ENCODE data around the gene SPATA13. TPM values are rescaled to one million over a fixed set of nuclear protein-coding genes. Genes with fewer than 3 reads are reported as not detected.

SPATA13 gene
- total RNA-seq, 1 experiment from 2014 or later = 2.1 TPM

GRCh38 chr13:24184882-24185281, 24.4 kb downstream of the SPATA13 start:
- Histone ChIP-seq H3K4me3 (ENCODE audit: low read length) (no peak overlapping the region), H2AFZ (ENCODE audit: low read length) (no peak overlapping the region), H4K20me1 (ENCODE audit: insufficient read depth, low read depth, low read length) (no peaks in the 10 kb centered on the region), H3K27ac (ENCODE audit: low read length) (no peak overlapping the region), H3K36me3 (ENCODE audit: insufficient read depth, low read length) (no peaks in the 10 kb centered on the region), H3K9me3 (ENCODE audit: low read length) (no peaks in the 10 kb centered on the region), H3K79me2 (ENCODE audit: low read length) (no peaks in the 10 kb centered on the region), H3K27me3 (ENCODE audit: low read length) (no peaks in the 10 kb centered on the region), H3K4me1 (ENCODE audit: low read length) (no peaks in the 10 kb centered on the region), H3K9me2 (replicated peaks; ENCODE audit: insufficient read depth, low read length) (no peaks in the 10 kb centered on the region), H3K4me2 (ENCODE audit: low read depth, low read length, poor library complexity, severe bottlenecking) (no peak overlapping the region), H3K9ac (ENCODE audit: low read length) (no peak overlapping the region)
- DNase-seq = no peak

DNA sequence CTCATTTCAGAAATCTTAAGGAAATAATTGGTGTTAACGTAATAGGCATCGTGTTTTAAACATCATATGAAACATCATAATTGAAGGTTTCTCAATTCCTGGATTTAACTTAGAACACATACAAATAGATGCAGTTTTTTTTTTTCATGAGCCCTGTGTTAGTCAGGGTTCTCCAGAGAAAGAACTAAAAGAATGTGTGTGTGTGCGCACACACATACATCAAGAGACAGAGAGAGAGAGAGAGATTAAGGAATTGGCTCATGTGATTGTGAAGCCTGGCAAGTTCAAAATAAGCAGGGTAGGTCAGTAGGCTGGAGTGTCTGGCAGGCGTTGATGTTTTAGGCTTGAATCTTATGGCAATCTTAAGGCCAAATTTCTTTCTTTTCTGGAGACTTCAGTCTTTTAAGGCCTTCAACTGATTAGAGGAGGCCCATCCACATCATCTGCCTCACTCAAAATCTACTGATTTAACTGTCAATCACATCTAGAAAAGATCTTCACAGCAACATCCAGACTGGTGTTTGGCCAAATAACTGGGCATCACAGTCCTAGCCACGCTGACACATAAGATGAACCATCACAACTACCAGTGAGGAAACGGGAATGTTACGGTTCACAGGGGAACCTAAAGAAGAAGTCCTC, 25.2 kb downstream of the SPATA13 start:
- H3K79me2 ChIP-seq (ENCODE audit: low read length) = no peaks in the 10 kb centered on the region

GRCh38 chr13:24187185-24187584, 26.7 kb downstream of the SPATA13 start:
- no peak overlapping the region for H3K27ac ChIP-seq (ENCODE audit: low read length)
- H3K27me3 ChIP-seq (ENCODE audit: low read length) = no peaks in the 10 kb centered on the region
- H4K20me1 ChIP-seq (ENCODE audit: insufficient read depth, low read depth, low read length) = no peaks in the 10 kb centered on the region
- H2AFZ ChIP-seq (ENCODE audit: low read length) = no peak overlapping the region
- no peak overlapping the region for H3K9ac ChIP-seq (ENCODE audit: low read length)
- DNase-seq = no peak
- H3K79me2 ChIP-seq (ENCODE audit: low read length) = no peaks in the 10 kb centered on the region
- no peak overlapping the region for H3K4me3 ChIP-seq (ENCODE audit: low read length)
- no peak overlapping the region for H3K4me2 ChIP-seq (ENCODE audit: low read depth, low read length, poor library complexity, severe bottlenecking)
- no peaks in the 10 kb centered on the region for H3K4me1 ChIP-seq (ENCODE audit: low read length)
- no peaks in the 10 kb centered on the region for H3K9me2 ChIP-seq (replicated peaks; ENCODE audit: insufficient read depth, low read length)
- no peaks in the 10 kb centered on the region for H3K9me3 ChIP-seq (ENCODE audit: low read length)
- no peaks in the 10 kb centered on the region for H3K36me3 ChIP-seq (ENCODE audit: insufficient read depth, low read length)

More for the DNA sequence above, 25.2 kb downstream of the SPATA13 start:
- no peaks in the 10 kb centered on the region for H3K9me2 ChIP-seq (replicated peaks; ENCODE audit: insufficient read depth, low read length)
- H3K9me3 ChIP-seq (ENCODE audit: low read length) = no peaks in the 10 kb centered on the region
- no peaks in the 10 kb centered on the region for H3K4me1 ChIP-seq (ENCODE audit: low read length)
- no peaks in the 10 kb centered on the region for H4K20me1 ChIP-seq (ENCODE audit: insufficient read depth, low read depth, low read length)
- no peak overlapping the region for H3K4me3 ChIP-seq (ENCODE audit: low read length)
- DNase-seq = no peak
- H3K27ac ChIP-seq (ENCODE audit: low read length) = no peak overlapping the region
- no peak overlapping the region for H2AFZ ChIP-seq (ENCODE audit: low read length)
- H3K4me2 ChIP-seq (ENCODE audit: low read depth, low read length, poor library complexity, severe bottlenecking) = no peak overlapping the region
- H3K27me3 ChIP-seq (ENCODE audit: low read length) = no peaks in the 10 kb centered on the region
- H3K36me3 ChIP-seq (ENCODE audit: insufficient read depth, low read length) = no peaks in the 10 kb centered on the region
- no peak overlapping the region for H3K9ac ChIP-seq (ENCODE audit: low read length)

- Histone ChIP-seq H3K27me3 (ENCODE audit: low read length) (no peaks in the 10 kb centered on the region), H3K4me1 (ENCODE audit: low read length) (no peaks in the 10 kb centered on the region), H2AFZ (ENCODE audit: low read length) (no peak overlapping the region), H3K4me3 (ENCODE audit: low read length) (no peak overlapping the region), H3K4me2 (ENCODE audit: low read depth, low read length, poor library complexity, severe bottlenecking) (no peak overlapping the region), H3K36me3 (ENCODE audit: insufficient read depth, low read length) (no peaks in the 10 kb centered on the region), H3K27ac (ENCODE audit: low read length) (no peak overlapping the region), H3K9ac (ENCODE audit: low read length) (no peak overlapping the region), H3K9me2 (replicated peaks; ENCODE audit: insufficient read depth, low read length) (no peaks in the 10 kb centered on the region), H3K9me3 (ENCODE audit: low read length) (no peaks in the 10 kb centered on the region), H3K79me2 (ENCODE audit: low read length) (no peaks in the 10 kb centered on the region), H4K20me1 (ENCODE audit: insufficient read depth, low read depth, low read length) (no peaks in the 10 kb centered on the region)
- DNase-seq = no peak
Observed at GRCh38 chr13:24192057-24192810, 31.7 kb downstream of the SPATA13 start.

- Histone ChIP-seq H3K36me3 (ENCODE audit: insufficient read depth, low read length) (no peaks in the 10 kb centered on the region), H3K4me1 (ENCODE audit: low read length) (no peaks in the 10 kb centered on the region), H3K4me3 (ENCODE audit: low read length) (no peak overlapping the region), H3K9me2 (replicated peaks; ENCODE audit: insufficient read depth, low read length) (no peaks in the 10 kb centered on the region), H3K4me2 (ENCODE audit: low read depth, low read length, poor library complexity, severe bottlenecking) (no peak overlapping the region), H3K27me3 (ENCODE audit: low read length) (no peaks in the 10 kb centered on the region), H4K20me1 (ENCODE audit: insufficient read depth, low read depth, low read length) (no peaks in the 10 kb centered on the region), H2AFZ (ENCODE audit: low read length) (no peak overlapping the region), H3K9me3 (ENCODE audit: low read length) (no peaks in the 10 kb centered on the region), H3K9ac (ENCODE audit: low read length) (no peak overlapping the region), H3K79me2 (ENCODE audit: low read length) (no peaks in the 10 kb centered on the region), H3K27ac (ENCODE audit: low read length) (no peak overlapping the region)
- no peak for DNase-seq
Observed at GRCh38 chr13:24192811-24193162, 32.3 kb downstream of the SPATA13 start.

GRCh38 chr13:24194447-24194846, 33.9 kb downstream of the SPATA13 start:
- Histone ChIP-seq H3K4me2 (ENCODE audit: low read depth, low read length, poor library complexity, severe bottlenecking) (no peak overlapping the region), H3K9ac (ENCODE audit: low read length) (no peak overlapping the region), H4K20me1 (ENCODE audit: insufficient read depth, low read depth, low read length) (no peaks in the 10 kb centered on the region), H3K9me2 (replicated peaks; ENCODE audit: insufficient read depth, low read length) (no peaks in the 10 kb centered on the region), H3K4me1 (ENCODE audit: low read length) (no peaks in the 10 kb centered on the region), H3K4me3 (ENCODE audit: low read length) (no peak overlapping the region), H3K27ac (ENCODE audit: low read length) (no peak overlapping the region), H2AFZ (ENCODE audit: low read length) (no peak overlapping the region), H3K9me3 (ENCODE audit: low read length) (no peaks in the 10 kb centered on the region), H3K27me3 (ENCODE audit: low read length) (no peaks in the 10 kb centered on the region), H3K79me2 (ENCODE audit: low read length) (no peaks in the 10 kb centered on the region), H3K36me3 (ENCODE audit: insufficient read depth, low read length) (no peaks in the 10 kb centered on the region)
- no peak for DNase-seq

- H3K4me3 ChIP-seq (ENCODE audit: low read length) = no peak overlapping the region
- no peaks in the 10 kb centered on the region for H3K79me2 ChIP-seq (ENCODE audit: low read length)
- no peak overlapping the region for H2AFZ ChIP-seq (ENCODE audit: low read length)
- H3K9ac ChIP-seq (ENCODE audit: low read length) = no peak overlapping the region
- H3K36me3 ChIP-seq (ENCODE audit: insufficient read depth, low read length) = no peaks in the 10 kb centered on the region
- H3K9me2 ChIP-seq (replicated peaks; ENCODE audit: insufficient read depth, low read length) = no peaks in the 10 kb centered on the region
- no peaks in the 10 kb centered on the region for H3K9me3 ChIP-seq (ENCODE audit: low read length)
- H4K20me1 ChIP-seq (ENCODE audit: insufficient read depth, low read depth, low read length) = no peaks in the 10 kb centered on the region
- H3K4me2 ChIP-seq (ENCODE audit: low read depth, low read length, poor library complexity, severe bottlenecking) = no peak overlapping the region
- DNase-seq = no peak
- no peaks in the 10 kb centered on the region for H3K4me1 ChIP-seq (ENCODE audit: low read length)
- H3K27ac ChIP-seq (ENCODE audit: low read length) = no peak overlapping the region
- no peaks in the 10 kb centered on the region for H3K27me3 ChIP-seq (ENCODE audit: low read length)
Observed at GRCh38 chr13:24195626-24196025, 35.1 kb downstream of the SPATA13 start.

GRCh38 chr13:24196593-24197197, 36.2 kb downstream of the SPATA13 start:
- Histone ChIP-seq H3K27me3 (ENCODE audit: low read length) (no peaks in the 10 kb centered on the region), H3K9me3 (ENCODE audit: low read length) (no peaks in the 10 kb centered on the region)
- DNase-seq = no peak

More at GRCh38 chr13:24196593-24197197, 36.2 kb downstream of the SPATA13 start:
- H3K27ac ChIP-seq (ENCODE audit: low read length) = no peak overlapping the region
- H3K9ac ChIP-seq (ENCODE audit: low read length) = no peak overlapping the region
- H3K79me2 ChIP-seq (ENCODE audit: low read length) = no peaks in the 10 kb centered on the region
- no peaks in the 10 kb centered on the region for H4K20me1 ChIP-seq (ENCODE audit: insufficient read depth, low read depth, low read length)
- H3K9me2 ChIP-seq (replicated peaks; ENCODE audit: insufficient read depth, low read length) = no peaks in the 10 kb centered on the region
- no peak overlapping the region for H3K4me2 ChIP-seq (ENCODE audit: low read depth, low read length, poor library complexity, severe bottlenecking)
- H3K4me3 ChIP-seq (ENCODE audit: low read length) = no peak overlapping the region
- no peaks in the 10 kb centered on the region for H3K4me1 ChIP-seq (ENCODE audit: low read length)
- no peak overlapping the region for H2AFZ ChIP-seq (ENCODE audit: low read length)
- no peaks in the 10 kb centered on the region for H3K36me3 ChIP-seq (ENCODE audit: insufficient read depth, low read length)

Measured in Karpas-422 (cell line).